CD4-positive, alpha-beta memory T cell (primary cell): ENCODE measurements around the gene KAT8. TPM values are rescaled to one million over a fixed set of nuclear protein-coding genes. Genes with fewer than 3 reads are reported as not detected.
"Not testable (repeated sequence)": the region's sequence is repeated elsewhere in the genome, so short reads cannot be mapped to it uniquely, and the experiment has no call there.

Source experiments
- CTCF ChIA-PET: fragments of 350-600 bp; sonication (Branson Sonifier 250); formaldehyde crosslinking; loops from one replicate; lab custom pipeline; 2021; ENCODE audit warnings: inconsistent platforms; ENCODE audit not compliant: partially characterized antibody; lab: Charles Lee
- POLR2A ChIA-PET: fragments of 350-600 bp; sonication (Branson Sonifier 250); formaldehyde crosslinking; loops from one replicate; lab custom pipeline; 2021; ENCODE audit not compliant: partially characterized antibody; lab: Charles Lee
- DNase-seq, 5 donors: peaks; one replicate each; pipeline versions ENCODE4 v3.0.0 to v3.0.0-alpha.2; 2020 to 2022; ENCODE audit warnings: mixed read lengths in 1 of 5
- H3K27ac ChIP-seq: one replicate; pipeline ENCODE4 v1.7.0; 2013; ENCODE audit warnings: low read depth, low read length
- H3K27me3 ChIP-seq: 2 replicates; pipeline ENCODE4 v1.7.0; 2013; ENCODE audit warnings: mild to moderate bottlenecking, low read length, moderate library complexity; ENCODE audit not compliant: insufficient read depth
- H3K36me3 ChIP-seq: 2 replicates; pipeline ENCODE4 v1.7.0; 2013; ENCODE audit warnings: mild to moderate bottlenecking, low read length, moderate library complexity; ENCODE audit not compliant: insufficient read depth
- H3K4me1 ChIP-seq: 2 replicates; pipeline ENCODE4 v1.7.0; 2013; ENCODE audit warnings: mild to moderate bottlenecking, low read length, moderate library complexity; ENCODE audit not compliant: insufficient read depth
- H3K4me3 ChIP-seq, 2 donors: one replicate each; pipeline ENCODE4 v1.7.0; 2013; ENCODE audit warnings: low read length in 2 of 2, mild to moderate bottlenecking in 1 of 2
- H3K9me3 ChIP-seq, 2 donors: one replicate each; pipeline ENCODE4 v1.7.0; 2013; ENCODE audit warnings: low read length in 2 of 2, control low read depth in 1 of 2; ENCODE audit not compliant: control insufficient read depth in 1 of 2
- H3K27ac Mint-ChIP-seq, 7 donors: one replicate each; pipeline ENCODE4 v1.8.0; 2020 to 2021; ENCODE audit warnings: mixed read lengths in 7 of 7, mild to moderate bottlenecking in 6 of 7, inconsistent platforms in 3 of 7, moderate library complexity in 3 of 7
- H3K27me3 Mint-ChIP-seq, 2 donors: one replicate each; pipeline ENCODE4 v1.8.0; 2020 to 2021; ENCODE audit warnings: mixed read lengths in 2 of 2
- H3K36me3 Mint-ChIP-seq, 2 donors: one replicate each; pipeline ENCODE4 v1.8.0; 2020 to 2021; ENCODE audit warnings: mixed read lengths in 2 of 2, inconsistent platforms in 1 of 2, mild to moderate bottlenecking in 1 of 2
- H3K4me1 Mint-ChIP-seq, 4 donors: one replicate each; pipeline ENCODE4 v1.8.0; 2020 to 2021; ENCODE audit warnings: mixed read lengths in 4 of 4, mild to moderate bottlenecking in 1 of 4
- H3K4me3 Mint-ChIP-seq, 8 donors: one replicate each; pipeline ENCODE4 v1.8.0; 2020 to 2021; ENCODE audit warnings: mixed read lengths in 8 of 8, mild to moderate bottlenecking in 7 of 8, moderate library complexity in 6 of 8, inconsistent platforms in 3 of 8
- H3K9me3 Mint-ChIP-seq, 8 donors: one replicate each; pipeline ENCODE4 v1.8.0; 2020 to 2021; ENCODE audit warnings: mixed read lengths in 8 of 8, mild to moderate bottlenecking in 5 of 8, inconsistent platforms in 3 of 8, moderate library complexity in 1 of 8
- intact Hi-C: fragments of 100-400 bp; cut with micrococcal nuclease; formaldehyde crosslinking; loops from one replicate; pipeline ENCODE4 v1.15.1; 2023
- polyA plus RNA-seq, 2 donors: library from polyadenylated mRNA; unstranded; fragments of 300-500 nt; fragmentation: Illumina TruSeq; gene quantifications; one replicate each; pipeline ENCODE4 v1.2.3, GENCODE V29; 2021
- total RNA-seq, 2 experiments: library from RNA; stranded (reverse); gene quantifications; one replicate each; pipeline ENCODE4 v1.2.3, GENCODE V29; 2021

Gene KAT8
- total and polyA plus RNA-seq, 4 experiments from 2014 or later: 37.5 to 94.2 (median 79.8) TPM

DNA sequence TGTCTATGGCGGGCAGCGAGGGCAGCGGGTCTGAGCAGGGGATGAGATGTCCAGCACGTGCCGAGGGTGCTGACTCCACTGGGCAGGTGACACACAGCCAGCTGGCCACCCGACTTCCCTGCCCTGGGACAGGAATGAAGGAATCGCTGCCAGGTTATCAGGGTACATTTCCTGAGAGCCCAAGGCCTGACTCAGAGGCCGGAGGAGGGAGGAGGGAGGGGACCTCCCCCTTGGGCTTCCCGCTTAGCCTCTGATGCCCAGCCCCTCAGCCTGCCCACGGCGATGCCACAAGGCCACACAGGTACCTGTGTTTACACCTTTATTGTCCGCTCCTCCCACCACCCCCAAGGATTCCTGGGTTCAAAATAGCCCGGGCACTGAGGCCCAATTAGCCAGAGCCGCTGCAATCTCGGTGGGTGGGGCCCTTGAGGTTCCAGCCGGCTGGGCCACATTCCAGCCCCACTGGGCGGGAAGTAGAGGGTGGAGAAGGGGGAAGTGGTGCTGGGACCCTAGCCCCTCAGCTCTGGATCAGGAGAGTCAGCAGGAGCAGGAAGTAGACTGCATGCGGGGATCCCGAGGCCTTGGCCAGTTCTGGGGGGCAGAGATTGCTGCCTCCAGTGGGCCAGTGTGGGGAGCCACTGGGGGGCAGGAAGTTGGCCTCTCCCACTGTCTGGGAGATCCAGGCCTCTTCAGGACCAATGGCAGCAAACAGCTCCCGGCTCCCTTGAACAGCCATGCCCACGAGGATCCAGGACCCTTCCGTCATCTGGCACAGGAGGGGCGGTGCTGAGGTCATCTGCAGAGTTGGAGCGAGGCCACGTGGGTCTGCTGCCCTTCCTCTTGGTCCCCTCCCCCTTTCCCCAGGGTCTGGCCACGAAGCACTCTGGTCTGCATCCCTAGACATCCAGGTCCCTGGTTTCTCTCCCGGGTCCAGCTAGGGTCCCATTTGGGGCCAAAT is 21.4 kb downstream of the KAT8 start:
- Mint-ChIP-seq H3K27ac (peak overlapping the region in 2 of 7 donors; percentile 8 to 30), H3K36me3 (no peaks in the 10 kb centered on the region), H3K4me1 (peaks cover 3 to 14% (median 10%) of the 10 kb centered on the region in 4 donors), H3K9me3 (no peaks in the 10 kb centered on the region), H3K4me3 (no peak overlapping the region), H3K27me3 (no peaks in the 10 kb centered on the region)
- Histone ChIP-seq H3K9me3 (no peaks in the 10 kb centered on the region), H3K4me1 (peaks cover 15% of the 10 kb centered on the region), H3K27me3 (no peaks in the 10 kb centered on the region), H3K27ac (no peak overlapping the region), H3K4me3 (no peak overlapping the region), H3K36me3 (no peaks in the 10 kb centered on the region)
- intact Hi-C loops: no loop called here
- DNase-seq: no peak
- CTCF ChIA-PET: no interaction called here
- POLR2A ChIA-PET: interaction anchor here (0.6 to 6.0 kb wide), 3 partner anchors 8 to 41 kb away, joined by 3 to 121 read pairs (median 3); partner anchors contain the start of genes FUS and KAT8

DNA sequence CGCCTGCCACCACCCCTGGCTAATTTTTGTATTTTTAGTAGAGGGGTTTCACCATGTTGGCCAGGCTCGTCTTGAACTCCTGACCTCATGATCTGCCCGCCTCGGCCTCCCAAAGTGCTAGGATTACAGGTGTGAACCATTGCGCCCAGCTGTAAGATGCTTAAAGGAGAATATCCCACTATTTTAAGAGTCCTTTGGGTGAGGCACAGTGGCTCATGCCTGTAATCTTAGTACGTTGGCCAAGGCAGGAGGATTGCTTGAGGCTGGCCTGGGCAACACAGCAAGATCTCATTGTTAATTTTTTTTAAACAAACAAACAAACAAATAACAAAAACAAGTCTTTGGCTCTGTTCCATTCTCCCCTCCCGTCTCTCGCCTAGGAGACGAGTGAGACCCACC is 23.6 kb downstream of the KAT8 start:
- peaks cover 15% of the 10 kb centered on the region for H3K4me1 ChIP-seq
- H3K9me3 ChIP-seq, H3K36me3 Mint-ChIP-seq, intact Hi-C loops, H3K4me3 Mint-ChIP-seq, H3K4me3 ChIP-seq, H3K9me3 Mint-ChIP-seq, H3K27me3 ChIP-seq, H3K27me3 Mint-ChIP-seq, H3K36me3 ChIP-seq, DNase-seq, H3K27ac ChIP-seq: not testable (repeated sequence)
- CTCF ChIA-PET: interaction anchor here (2.1 to 2.9 kb wide), 2 partner anchors 30 to 303 kb away, joined by 7 to 10 read pairs; no protein-coding TSS in a partner anchor
- Mint-ChIP-seq H3K4me1 (peaks cover 3 to 14% (median 10%) of the 10 kb centered on the region in 4 donors), H3K27ac (peak overlapping the region in 2 of 7 donors; percentile 44 to 70)
- POLR2A ChIA-PET: interaction anchor here (1.8 to 6.0 kb wide), 7 partner anchors 8 to 192 kb away, joined by 5 to 195 read pairs (median 10); partner anchors contain the start of genes FUS, HSD3B7, KAT8 and ORAI3

DNA sequence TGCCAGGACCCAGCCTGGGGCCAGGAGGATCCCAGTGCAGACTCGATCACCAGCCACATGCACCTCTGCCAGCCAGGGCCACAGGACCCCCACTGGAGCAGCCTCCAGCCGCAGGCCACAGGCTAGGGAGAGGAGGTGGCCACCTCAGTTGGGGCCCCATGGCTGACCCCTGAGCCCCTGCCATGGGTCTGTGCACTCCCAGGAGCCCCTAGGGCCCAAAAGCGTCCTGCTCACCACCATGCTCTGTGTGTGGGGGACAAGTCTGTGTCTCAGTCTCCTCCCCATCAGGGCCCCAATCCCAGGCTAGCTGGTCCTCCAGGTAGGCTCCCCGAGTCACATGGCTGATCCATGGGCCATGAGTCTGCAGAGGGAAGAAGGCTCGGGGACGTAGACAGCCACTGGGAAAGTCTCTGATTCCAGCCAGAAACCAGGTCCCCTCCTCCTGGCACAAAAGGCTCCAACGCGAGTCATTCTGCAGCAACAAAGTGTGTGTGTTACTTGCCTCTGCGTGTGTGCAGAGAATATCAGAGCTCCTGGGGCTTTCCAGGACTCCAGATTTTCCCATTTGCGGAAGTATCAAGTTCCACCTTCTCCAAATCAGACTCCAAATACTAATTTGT is 24.1 kb downstream of the KAT8 start:
- H3K36me3 Mint-ChIP-seq: no peaks in the 10 kb centered on the region
- H3K9me3 ChIP-seq: no peaks in the 10 kb centered on the region
- H3K36me3 ChIP-seq: no peaks in the 10 kb centered on the region
- POLR2A ChIA-PET: interaction anchor here (0.6 to 6.0 kb wide), 35 partner anchors 9 to 736 kb away, joined by 3 to 195 read pairs (median 6); partner anchors contain the start of genes ARMC5, BCKDK, FUS and HSD3B7
- H3K4me3 ChIP-seq: peak overlapping the region in 1 of 2 donors; percentile 75
- CTCF ChIA-PET: interaction anchor here (0.5 to 3.6 kb wide), 42 partner anchors 8 to 727 kb away, joined by 3 to 56 read pairs (median 4); partner anchors contain the start of genes BCKDK, FUS, HSD3B7 and KAT8
- peak overlapping the region; percentile 63 to 80 (median 74) for H3K4me3 Mint-ChIP-seq
- peaks cover 15% of the 10 kb centered on the region for H3K4me1 ChIP-seq
- peak overlapping the region; percentile 72 to 94 (median 91) for H3K27ac Mint-ChIP-seq
- H3K27me3 ChIP-seq: no peaks in the 10 kb centered on the region
- no peak for DNase-seq
- H3K9me3 Mint-ChIP-seq: no peaks in the 10 kb centered on the region
- intact Hi-C loops: loop anchor here (1.0 to 2.0 kb wide), 11 partner anchors 24 to 318 kb away; partner anchors contain the start of genes ARMC5, FUS, HSD3B7 and KAT8
- H3K4me1 Mint-ChIP-seq: peaks cover 3 to 14% (median 10%) of the 10 kb centered on the region in 4 donors
- H3K27ac ChIP-seq: peak overlapping the region; percentile 42
- no peaks in the 10 kb centered on the region for H3K27me3 Mint-ChIP-seq

DNA sequence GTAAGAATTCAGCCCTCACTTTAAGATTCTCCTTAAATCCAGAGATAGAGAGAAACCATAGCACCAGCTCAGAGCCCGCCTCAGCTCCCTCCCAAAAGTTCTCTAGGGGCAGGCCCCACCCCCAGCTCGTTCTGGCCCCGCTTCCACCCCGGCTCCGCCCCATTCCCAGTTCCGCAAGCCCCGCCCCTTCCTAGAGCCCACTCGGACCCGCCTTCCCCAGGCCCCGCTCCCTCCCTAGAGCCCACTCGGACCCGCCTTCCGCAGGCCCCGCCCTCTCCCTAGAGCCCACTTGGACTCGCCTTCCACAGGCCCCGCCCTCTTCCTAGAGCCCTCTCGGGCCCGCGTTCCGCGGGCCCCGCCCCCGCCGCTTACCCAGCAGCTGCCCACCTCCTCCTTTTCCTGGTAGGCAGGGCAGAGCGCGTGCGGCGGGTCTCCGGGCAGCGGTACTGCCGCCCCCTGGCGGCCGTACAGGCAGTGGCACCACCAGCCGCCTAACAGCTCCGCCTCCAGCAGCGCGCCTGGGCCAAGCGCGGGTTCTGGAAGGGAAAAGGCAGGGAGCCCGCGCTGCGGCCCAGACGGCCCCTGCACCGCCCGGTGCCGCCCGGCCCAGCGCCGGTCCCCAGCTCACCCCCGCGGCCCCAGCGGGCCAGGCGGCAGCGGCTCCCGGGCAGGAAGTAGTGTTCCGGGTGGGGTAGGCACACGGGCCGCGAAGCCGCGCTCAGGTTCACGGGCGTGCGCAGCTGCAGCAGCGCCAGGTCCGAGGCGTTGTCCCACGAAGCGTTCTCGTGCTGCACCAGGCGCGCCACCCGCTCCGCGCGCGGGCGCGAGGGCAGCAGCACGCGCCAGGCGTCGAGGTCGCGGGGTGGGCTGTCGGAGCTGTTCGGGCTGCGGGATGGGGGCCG is 24.9 kb downstream of the KAT8 start:
- no peaks in the 10 kb centered on the region for H3K36me3 Mint-ChIP-seq
- no peaks in the 10 kb centered on the region for H3K27me3 ChIP-seq
- H3K4me3 ChIP-seq: peak overlapping the region in 1 of 2 donors; percentile 75
- peak; percentile 94 to 97 (median 96) for DNase-seq
- H3K27me3 Mint-ChIP-seq: no peaks in the 10 kb centered on the region
- peaks cover 15% of the 10 kb centered on the region for H3K4me1 ChIP-seq
- no peaks in the 10 kb centered on the region for H3K36me3 ChIP-seq
- intact Hi-C loops: loop anchor here (1.0 to 2.0 kb wide), 11 partner anchors 25 to 317 kb away; partner anchors contain the start of genes ARMC5, FUS, HSD3B7 and KAT8
- CTCF ChIA-PET: interaction anchor here (0.5 to 3.6 kb wide), 46 partner anchors 9 to 726 kb away, joined by 3 to 56 read pairs (median 4); partner anchors contain the start of genes BCKDK, FUS, HSD3B7 and KAT8
- no peaks in the 10 kb centered on the region for H3K9me3 Mint-ChIP-seq
- H3K4me1 Mint-ChIP-seq: peaks cover 3 to 14% (median 10%) of the 10 kb centered on the region in 4 donors
- H3K27ac ChIP-seq: peak overlapping the region; percentile 42
- H3K27ac Mint-ChIP-seq: peak overlapping the region; percentile 72 to 94 (median 91)
- H3K4me3 Mint-ChIP-seq: peak overlapping the region; percentile 63 to 80 (median 74)
- no peaks in the 10 kb centered on the region for H3K9me3 ChIP-seq
- POLR2A ChIA-PET: interaction anchor here (0.6 to 6.0 kb wide), 43 partner anchors 8 to 735 kb away, joined by 3 to 195 read pairs (median 5); partner anchors contain the start of genes ARMC5, BCKDK, FUS and HSD3B7

DNA sequence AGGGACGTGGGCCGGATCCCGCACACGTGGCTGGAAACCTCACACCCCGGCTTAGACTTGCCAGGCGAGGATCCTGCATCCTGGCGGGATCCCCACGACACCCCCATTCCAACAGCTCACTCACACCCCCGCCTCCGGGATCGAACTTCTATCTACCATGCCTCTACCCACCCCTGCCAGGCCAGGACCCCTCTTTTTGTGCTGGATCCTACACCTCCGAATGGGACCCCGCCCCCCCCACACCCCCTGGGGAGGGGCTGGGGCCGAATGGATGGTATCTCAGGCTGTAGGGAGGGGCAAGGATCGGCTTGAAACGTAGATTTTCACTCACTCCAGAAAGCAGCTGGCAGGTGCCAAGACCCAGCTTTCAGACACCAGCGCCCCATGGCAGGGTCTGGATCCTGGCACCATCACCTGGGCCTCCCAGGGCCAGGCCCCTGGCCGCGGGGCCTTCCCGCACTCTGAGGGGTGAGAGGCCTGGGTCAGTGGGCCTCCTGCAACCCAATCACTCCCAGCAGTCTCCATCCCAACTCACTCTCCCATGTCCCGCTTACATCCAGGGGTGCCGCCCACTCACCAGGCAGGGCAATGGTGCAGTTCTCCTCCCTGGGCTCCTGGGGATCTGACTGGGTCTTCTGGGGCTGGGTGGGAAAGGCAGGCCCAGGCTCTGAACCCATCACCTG is 25.7 kb downstream of the KAT8 start:
- H3K4me1 Mint-ChIP-seq: peaks cover 3 to 14% (median 10%) of the 10 kb centered on the region in 4 donors
- H3K27ac Mint-ChIP-seq: peak overlapping the region in 5 of 7 donors; percentile 22 to 75 (median 43)
- intact Hi-C loops: loop anchor here (2.0 kb wide), 1 partner anchor 38 kb away; no protein-coding TSS in a partner anchor
- CTCF ChIA-PET: interaction anchor here (0.6 to 3.6 kb wide), 30 partner anchors 10 to 335 kb away, joined by 3 to 56 read pairs (median 6); partner anchors contain the start of genes BCKDK, FUS, HSD3B7 and KAT8
- POLR2A ChIA-PET: interaction anchor here (0.6 to 6.0 kb wide), 29 partner anchors 9 to 731 kb away, joined by 3 to 195 read pairs (median 7); partner anchors contain the start of genes ARMC5, FUS, HSD3B7 and KAT8
- H3K9me3 Mint-ChIP-seq: no peaks in the 10 kb centered on the region
- DNase-seq: no peak
- Histone ChIP-seq H3K27me3 (no peaks in the 10 kb centered on the region), H3K36me3 (no peaks in the 10 kb centered on the region), H3K4me3 (peak overlapping the region in 1 of 2 donors; percentile 75), H3K4me1 (peaks cover 15% of the 10 kb centered on the region), H3K27ac (peak overlapping the region; percentile 42), H3K9me3 (no peaks in the 10 kb centered on the region)
- H3K4me3 Mint-ChIP-seq: peak overlapping the region; percentile 27 to 75 (median 48)
- peaks cover 0 to 2% of the 10 kb centered on the region in 2 donors for H3K27me3 Mint-ChIP-seq
- no peaks in the 10 kb centered on the region for H3K36me3 Mint-ChIP-seq
